GM21619 (cell line): ENCODE results near the gene SND1.
"Not testable (repeated sequence)": the region's sequence is repeated elsewhere in the genome, so short reads cannot be mapped to it uniquely, and the experiment has no call there.

ENCODE experiments used
- ATAC-seq: cut with Tn5 transposase; IDR thresholded peaks from one replicate; pipeline ENCODE4 v1.9.1; 2021; ENCODE audit not compliant: unreplicated experiment

SND1 gene

GRCh38 chr7:127948312-127948711 is 296.3 kb downstream of the SND1 start:
- no peak for ATAC-seq

GRCh38 chr7:127948930-127949329 is 296.9 kb downstream of the SND1 start:
- no peak for ATAC-seq

GRCh38 chr7:127949769-127950222 is 297.8 kb downstream of the SND1 start:
- no peak for ATAC-seq

- ATAC-seq, result no peak
Measured at GRCh38 chr7:127950233-127950935, 298.4 kb downstream of the SND1 start.

GRCh38 chr7:127953423-127954356 is 301.7 kb downstream of the SND1 start:
- no peak for ATAC-seq

GRCh38 chr7:127954357-127954748 is 302.4 kb downstream of the SND1 start:
- no peak for ATAC-seq

- no peak for ATAC-seq
Measured at GRCh38 chr7:127955051-127955531, 303.1 kb downstream of the SND1 start.

- ATAC-seq, result no peak
Measured at GRCh38 chr7:127957886-127958285, 305.9 kb downstream of the SND1 start.

GRCh38 chr7:127959770-127960169 is 307.8 kb downstream of the SND1 start:
- peak; percentile 83 for ATAC-seq

GRCh38 chr7:127961786-127962453 is 309.9 kb downstream of the SND1 start:
- no peak for ATAC-seq

GRCh38 chr7:127962589-127963361 is 310.8 kb downstream of the SND1 start:
- no peak for ATAC-seq

- not testable (repeated sequence) for ATAC-seq
Measured at GRCh38 chr7:127963850-127964249, 311.9 kb downstream of the SND1 start.

- ATAC-seq, result no peak
Measured at GRCh38 chr7:127967281-127967680, 315.3 kb downstream of the SND1 start.

- no peak for ATAC-seq
Measured at GRCh38 chr7:127968547-127968946, 316.6 kb downstream of the SND1 start.

- ATAC-seq, result no peak
Measured at GRCh38 chr7:127973832-127974231, 321.8 kb downstream of the SND1 start.

- no peak for ATAC-seq
Measured at GRCh38 chr7:127974446-127975035, 322.5 kb downstream of the SND1 start.

GRCh38 chr7:127976056-127976737 is 324.2 kb downstream of the SND1 start:
- ATAC-seq, result no peak

- ATAC-seq, result no peak
Measured at GRCh38 chr7:127976738-127977120, 324.7 kb downstream of the SND1 start.

- no peak for ATAC-seq
Measured at GRCh38 chr7:127978421-127978820, 326.4 kb downstream of the SND1 start.
